ENCODE data around the gene PTBP3.
"Not testable (repeated sequence)": the region's sequence is repeated elsewhere in the genome, so short reads cannot be mapped to it uniquely, and the experiment has no call there.

Gene PTBP3

GRCh38 chr9:112316258-112316943 is 17.0 kb downstream of the PTBP3 start:
- no peak for DNase-seq

DNA sequence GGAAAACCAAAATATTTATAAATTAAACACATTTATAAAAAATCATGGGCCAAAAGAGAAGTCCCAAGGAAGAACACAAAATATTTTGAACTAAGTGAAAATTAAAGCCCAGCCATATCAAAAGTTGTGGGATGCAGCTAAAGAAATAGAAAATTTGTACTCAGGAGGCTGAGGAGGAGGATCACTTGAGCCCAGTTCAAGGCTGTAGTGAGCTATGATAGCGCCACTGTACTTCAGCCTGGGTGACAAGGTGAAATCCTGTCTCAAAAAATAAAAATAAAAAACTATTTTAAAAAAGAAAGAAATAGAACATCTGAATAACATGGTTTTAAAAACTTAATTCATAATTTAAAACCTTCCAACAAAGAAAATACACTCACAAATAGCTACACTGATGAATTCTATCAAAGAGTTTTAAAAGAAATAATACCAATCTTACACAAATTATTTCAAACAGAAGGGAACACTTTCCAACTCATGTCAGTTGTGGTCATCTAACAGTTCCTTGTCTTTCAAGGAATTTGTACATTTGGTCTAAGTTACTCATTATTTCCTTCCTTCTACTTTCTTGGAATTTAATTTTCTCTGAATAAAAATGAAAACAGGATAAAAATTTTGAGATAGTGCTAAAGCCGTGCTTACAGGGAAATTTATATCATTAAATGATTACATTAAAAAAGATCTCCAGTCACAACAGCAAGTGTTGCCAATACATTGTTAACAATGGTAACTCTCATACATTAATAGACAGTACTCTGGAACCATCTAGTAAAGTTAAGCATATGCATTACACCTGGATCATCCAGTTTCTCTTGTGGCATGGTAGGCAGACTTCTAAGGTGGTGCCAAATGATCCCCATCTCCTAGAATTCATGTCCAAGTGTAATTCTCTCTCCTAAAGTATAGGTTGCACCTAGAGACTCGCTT is 17.8 kb downstream of the PTBP3 start:
- DNase-seq, result no peak

GRCh38 chr9:112312139-112312538 is 21.3 kb downstream of the PTBP3 start:
- DNase-seq, result no peak

GRCh38 chr9:112311497-112311896 is 21.9 kb downstream of the PTBP3 start:
- DNase-seq, result no peak

GRCh38 chr9:112310826-112311225 is 22.6 kb downstream of the PTBP3 start:
- DNase-seq, result no peak

- no peak for DNase-seq
Measured at GRCh38 chr9:112308588-112308987, 24.8 kb downstream of the PTBP3 start.

GRCh38 chr9:112301420-112301819 is 32.0 kb downstream of the PTBP3 start:
- DNase-seq, result no peak

DNA sequence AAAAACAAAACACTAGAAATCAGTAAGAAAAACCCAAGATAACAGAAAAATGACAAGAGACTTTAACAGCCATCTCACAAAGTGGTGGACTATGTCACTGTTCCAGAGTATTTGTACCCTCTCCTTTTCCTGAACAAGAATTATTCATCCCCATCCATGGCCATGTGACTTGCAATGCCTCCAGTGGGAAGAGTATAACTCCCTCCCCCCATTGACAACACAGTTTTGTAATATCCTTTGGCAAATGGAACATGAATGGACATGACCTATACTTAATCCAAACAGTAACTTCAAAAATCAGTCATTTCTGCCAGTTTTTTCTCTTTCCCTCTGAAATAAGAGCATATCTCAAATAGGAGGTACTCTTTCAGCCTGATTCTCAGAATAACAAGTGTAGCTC is 33.9 kb downstream of the PTBP3 start:
- DNase-seq, result no peak

- no peak for DNase-seq
Measured at GRCh38 chr9:112296929-112297328, 36.5 kb downstream of the PTBP3 start.

- DNase-seq, result no peak
Measured at GRCh38 chr9:112295174-112295573, 38.2 kb downstream of the PTBP3 start.

GRCh38 chr9:112288029-112288428 is 45.4 kb downstream of the PTBP3 start:
- DNase-seq, result no peak

GRCh38 chr9:112286926-112287325 is 46.5 kb downstream of the PTBP3 start:
- DNase-seq, result no peak

- DNase-seq, result no peak
Measured at GRCh38 chr9:112285056-112285455, 48.4 kb downstream of the PTBP3 start.

DNA sequence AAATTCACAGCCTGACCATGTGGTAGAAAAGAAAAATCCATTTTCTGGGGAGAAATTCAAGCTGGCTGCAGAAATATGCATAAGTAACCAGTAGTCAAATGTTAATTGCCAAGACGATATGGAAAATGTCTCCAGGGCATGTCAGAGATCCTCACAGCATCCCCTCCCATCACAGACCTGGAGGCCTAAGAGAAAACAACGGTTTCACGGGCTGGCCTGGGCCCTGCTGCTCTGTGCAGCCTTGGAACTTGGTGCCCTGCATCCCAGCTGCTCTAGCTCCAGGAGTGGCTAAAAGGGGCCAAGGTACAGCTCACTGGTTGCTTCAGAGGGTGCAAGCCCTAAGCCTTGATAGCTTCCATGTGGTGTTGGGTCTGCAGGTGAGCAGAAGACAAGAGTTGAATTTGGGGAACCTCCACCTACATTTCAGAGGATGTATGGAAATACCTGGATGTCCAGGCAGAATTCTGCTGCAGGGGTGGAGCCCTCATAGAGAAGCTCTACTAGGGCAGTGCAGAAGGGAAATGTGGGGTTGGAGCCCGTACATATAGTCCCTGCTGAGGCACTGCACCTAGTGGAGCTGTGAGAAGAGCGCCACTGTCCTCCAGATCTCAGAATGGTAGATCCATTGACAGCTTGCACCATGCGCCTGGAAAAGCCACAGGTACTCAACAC is 49.7 kb downstream of the PTBP3 start:
- no peak for DNase-seq

DNA sequence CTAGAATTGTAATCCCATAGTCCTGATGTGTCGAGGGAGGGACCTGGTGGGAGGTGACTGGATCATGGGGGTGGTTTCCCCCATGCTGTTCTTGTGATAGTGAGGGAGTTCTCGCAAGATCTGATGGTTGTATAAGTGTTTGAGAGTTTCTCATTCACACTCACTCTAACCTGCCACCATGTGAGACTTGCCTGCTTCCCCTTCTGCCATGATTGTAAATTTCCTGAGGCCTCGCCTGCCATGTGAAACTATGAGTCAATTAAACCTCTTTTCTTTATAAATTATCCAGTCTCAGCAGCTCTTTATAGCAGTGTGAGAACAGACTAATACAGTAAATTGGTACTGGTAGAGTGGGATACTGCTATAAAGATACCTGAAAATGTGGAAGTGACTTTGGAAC is 50.6 kb downstream of the PTBP3 start:
- not testable (repeated sequence) for DNase-seq

GRCh38 chr9:112280904-112281303 is 52.5 kb downstream of the PTBP3 start:
- DNase-seq, result no peak

DNA sequence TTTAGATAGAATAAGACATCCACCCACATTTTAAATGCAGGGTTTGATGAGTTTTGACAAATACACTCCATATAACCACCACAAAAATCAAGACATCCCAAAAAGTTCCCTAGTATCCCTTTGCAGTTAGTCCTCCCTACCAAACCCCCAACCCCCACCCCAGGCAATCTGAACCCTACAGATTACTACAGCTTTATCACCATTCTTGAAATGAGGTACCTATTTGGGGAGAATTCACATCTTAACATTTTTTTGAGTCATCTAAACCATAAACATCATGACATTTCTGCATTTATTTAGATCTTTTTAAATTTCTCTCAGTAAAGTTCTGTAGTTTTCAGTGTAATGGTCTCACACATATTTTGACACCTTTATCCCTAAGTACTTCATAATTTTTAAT is 53.9 kb downstream of the PTBP3 start:
- DNase-seq, result no peak

DNA sequence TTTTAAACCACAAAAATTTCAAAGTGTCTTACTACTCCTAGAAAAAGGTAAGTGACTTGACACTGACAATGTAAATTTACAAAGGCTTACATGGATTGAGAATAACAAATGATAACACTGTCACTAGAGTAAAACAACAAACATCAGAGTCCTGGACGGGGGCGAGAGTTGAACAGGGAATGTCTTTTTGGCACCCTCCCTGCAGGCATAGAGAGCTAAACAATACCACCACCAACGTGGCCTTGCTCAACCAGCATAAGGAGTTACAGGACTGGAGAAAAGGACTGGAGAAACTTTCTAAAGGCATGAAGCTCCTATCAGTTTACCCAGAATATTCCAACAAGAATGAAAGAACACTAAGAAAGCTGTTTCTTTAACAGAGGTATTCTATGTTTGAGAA is 55.3 kb downstream of the PTBP3 start:
- no peak for DNase-seq

DNA sequence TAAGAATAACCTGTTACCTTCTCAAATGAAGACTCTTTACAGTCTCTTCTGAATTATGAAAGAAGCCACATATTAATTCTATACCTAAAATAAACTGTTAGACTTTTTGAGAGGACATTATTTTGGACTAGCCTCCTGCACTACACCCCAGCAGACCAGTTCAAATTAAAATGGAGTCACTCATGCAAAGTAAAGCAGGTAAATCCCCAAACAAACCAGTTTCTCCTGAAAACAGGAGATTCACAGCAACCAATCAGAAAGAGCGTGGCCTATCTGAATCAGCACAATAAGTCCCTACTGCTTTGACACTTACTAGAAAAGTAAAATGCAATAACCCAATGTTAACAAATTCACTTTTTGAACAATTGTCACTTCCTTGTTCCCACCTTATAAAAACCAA is 58.8 kb downstream of the PTBP3 start:
- DNase-seq, result no peak

DNA sequence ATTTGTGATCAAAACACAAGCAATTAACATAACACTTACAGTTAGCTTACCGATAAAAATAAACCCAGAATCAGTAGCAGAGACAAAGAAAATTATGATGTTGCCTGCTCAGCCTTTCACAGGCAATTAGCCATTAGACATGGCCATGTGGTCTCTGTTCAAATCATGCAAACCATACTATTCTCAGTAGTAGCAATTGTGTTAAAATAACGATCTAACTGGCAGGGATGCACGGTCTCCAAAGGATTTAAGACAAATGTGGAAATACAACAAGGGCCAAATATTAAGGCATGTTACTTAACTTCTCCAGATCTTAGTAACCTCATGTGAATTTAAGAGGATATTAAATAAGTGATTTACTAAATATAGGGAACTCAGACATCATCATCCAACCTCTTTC is 59.5 kb downstream of the PTBP3 start:
- no peak for DNase-seq

DNA sequence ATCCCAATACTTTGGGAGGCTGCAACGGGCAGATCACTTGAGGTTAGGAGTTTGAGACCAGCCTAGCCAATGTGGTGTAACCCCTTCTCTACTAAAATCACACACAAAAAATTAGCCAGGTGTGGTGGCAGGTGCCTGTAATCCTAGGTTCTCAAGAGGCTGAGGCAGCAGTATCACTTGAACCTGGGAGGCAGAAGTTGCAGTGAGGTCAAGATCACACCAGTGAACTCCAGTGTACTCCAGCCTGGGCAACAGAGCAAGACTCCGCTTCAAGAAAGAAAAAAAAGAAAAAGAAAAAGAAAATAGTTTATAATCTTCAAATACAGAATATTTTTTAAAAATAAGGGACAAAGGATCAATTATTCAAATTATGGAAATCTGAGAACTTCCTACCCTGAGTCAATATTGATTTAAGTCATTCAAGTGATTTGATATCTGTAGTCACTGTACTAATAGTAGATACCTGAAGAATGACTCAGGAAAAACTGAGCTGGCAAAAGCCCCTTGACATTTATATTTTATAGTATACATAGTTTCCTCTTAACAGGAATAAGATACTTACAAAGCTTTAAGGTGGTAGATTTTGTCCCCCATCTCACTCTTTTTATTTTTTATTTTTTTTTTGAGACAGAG is 61.8 kb downstream of the PTBP3 start:
- DNase-seq, result no peak

- no peak for DNase-seq
Measured at GRCh38 chr9:112268413-112268812, 65.0 kb downstream of the PTBP3 start.

DNA sequence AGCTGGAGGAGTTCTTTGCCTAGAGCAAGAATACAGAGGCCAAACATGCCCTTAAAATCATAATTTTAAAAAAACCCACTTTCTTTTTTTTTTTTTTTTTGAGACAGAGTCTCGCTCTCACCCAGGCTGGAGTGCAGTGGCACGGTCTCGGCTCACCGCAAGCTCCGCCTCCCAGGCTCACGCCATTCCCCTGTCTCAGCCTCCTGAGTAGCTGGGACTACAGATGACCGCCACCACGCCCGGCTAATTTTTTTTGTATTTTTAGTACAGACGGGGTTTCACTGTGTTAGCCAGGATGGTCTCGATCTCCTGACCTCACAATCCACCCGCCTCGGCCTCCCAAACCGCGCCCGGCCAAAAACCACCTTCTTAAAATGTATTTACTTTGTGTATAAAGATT is 66.3 kb downstream of the PTBP3 start:
- not testable (repeated sequence) for DNase-seq
